Lower lobe of right lung (tissue), 2 donors: Measurements from ENCODE around the gene TAAR1. TPM values are rescaled to one million over a fixed set of nuclear protein-coding genes. Genes with fewer than 3 reads are reported as not detected.
"Not testable (repeated sequence)": the region's sequence is repeated elsewhere in the genome, so short reads cannot be mapped to it uniquely, and the experiment has no call there.

ENCODE experiments used
- ATAC-seq, 2 donors: fragments of 200-7000 bp; cut with Tn5 transposase; one replicate each; pipeline ENCODE4 v1.9.1; 2020 to 2022; ENCODE audit warnings: mild to moderate bottlenecking in 2 of 2, moderate library complexity in 2 of 2
- DNase-seq: peaks from one replicate; pipeline ENCODE4 v3.0.0-alpha.2; 2020
- H3K27ac ChIP-seq: fragments of 200-600 bp; one replicate; pipeline ENCODE4 v1.8.0; 2022
- H3K27me3 ChIP-seq: fragments of 200-600 bp; one replicate; pipeline ENCODE4 v1.8.0; 2022; ENCODE audit warnings: low read depth
- H3K36me3 ChIP-seq: fragments of 200-600 bp; one replicate; pipeline ENCODE4 v1.8.0; 2022; ENCODE audit warnings: mild to moderate bottlenecking
- H3K4me1 ChIP-seq: fragments of 200-600 bp; one replicate; pipeline ENCODE4 v1.8.0; 2022
- H3K4me3 ChIP-seq: fragments of 200-600 bp; one replicate; pipeline ENCODE4 v1.8.0; 2022; ENCODE audit warnings: mild to moderate bottlenecking
- H3K9me3 ChIP-seq: fragments of 200-600 bp; one replicate; pipeline ENCODE4 v1.8.0; 2022
- intact Hi-C: fragments of 100-400 bp; cut with DNase I; formaldehyde crosslinking; loops from one replicate; pipeline ENCODE4 v1.11.0; 2022
- long read RNA-seq: library from polyadenylated mRNA; unstranded; transcript quantifications from one replicate; pipeline ENCODE4 v2.0.0, GENCODE V29; 2021
- total RNA-seq: library from RNA; stranded (reverse); fragmentation: NEBNext Ultra II Directional; extraction: Animal tissue kit (Norgen Biotek cat#: 25700); gene quantifications from one replicate; pipeline ENCODE4 v1.2.1, GENCODE V29; 2021
- TF ChIP-seq, protein P1 (sequence below): fragments of 200-600 bp; IDR thresholded peaks from one replicate; pipeline ENCODE4 v1.8.0; 2022; ENCODE audit warnings: antibody characterized with exemption, mild to moderate bottlenecking
- donor health status: DM: no; HTN: yes; CAD: no; lungs with severe emphysema.

TAAR1 gene, protein sequence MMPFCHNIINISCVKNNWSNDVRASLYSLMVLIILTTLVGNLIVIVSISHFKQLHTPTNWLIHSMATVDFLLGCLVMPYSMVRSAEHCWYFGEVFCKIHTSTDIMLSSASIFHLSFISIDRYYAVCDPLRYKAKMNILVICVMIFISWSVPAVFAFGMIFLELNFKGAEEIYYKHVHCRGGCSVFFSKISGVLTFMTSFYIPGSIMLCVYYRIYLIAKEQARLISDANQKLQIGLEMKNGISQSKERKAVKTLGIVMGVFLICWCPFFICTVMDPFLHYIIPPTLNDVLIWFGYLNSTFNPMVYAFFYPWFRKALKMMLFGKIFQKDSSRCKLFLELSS
- total RNA-seq: not detected
- long read RNA-seq: 0 reads

DNA sequence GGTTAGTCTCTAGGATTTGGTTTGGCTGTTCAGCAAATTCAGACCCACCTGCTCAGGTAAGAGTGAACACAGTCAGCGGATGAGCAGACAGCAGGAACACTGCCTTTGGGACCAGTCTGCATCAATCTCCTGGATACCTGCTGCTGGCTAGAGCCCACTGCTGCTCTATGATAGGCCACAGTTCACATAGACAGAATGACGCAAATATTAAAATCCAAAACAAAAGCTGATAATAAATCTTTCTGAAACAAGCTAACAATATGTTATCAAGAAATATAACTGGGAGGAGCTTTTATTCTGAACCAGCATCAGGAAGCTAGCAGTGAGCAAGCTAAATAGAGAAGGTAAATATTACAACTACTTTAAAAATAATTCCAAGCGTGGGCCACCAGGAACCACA lies at the start of gene TAAR1:
Gene TAAR1 (minus strand): TSS at position 101 of the 400 bp plus-strand sequence. CDS start 13,179 bp downstream, outside the sequence.
- DNase-seq: no peak
- H3K36me3 ChIP-seq: no peaks in the 10 kb centered on the region
- no peaks in the 10 kb centered on the region for H3K27me3 ChIP-seq
- no peak for ATAC-seq
- H3K27ac ChIP-seq: no peak within 1 kb of the TSS
- TF ChIP-seq, protein P1, sequence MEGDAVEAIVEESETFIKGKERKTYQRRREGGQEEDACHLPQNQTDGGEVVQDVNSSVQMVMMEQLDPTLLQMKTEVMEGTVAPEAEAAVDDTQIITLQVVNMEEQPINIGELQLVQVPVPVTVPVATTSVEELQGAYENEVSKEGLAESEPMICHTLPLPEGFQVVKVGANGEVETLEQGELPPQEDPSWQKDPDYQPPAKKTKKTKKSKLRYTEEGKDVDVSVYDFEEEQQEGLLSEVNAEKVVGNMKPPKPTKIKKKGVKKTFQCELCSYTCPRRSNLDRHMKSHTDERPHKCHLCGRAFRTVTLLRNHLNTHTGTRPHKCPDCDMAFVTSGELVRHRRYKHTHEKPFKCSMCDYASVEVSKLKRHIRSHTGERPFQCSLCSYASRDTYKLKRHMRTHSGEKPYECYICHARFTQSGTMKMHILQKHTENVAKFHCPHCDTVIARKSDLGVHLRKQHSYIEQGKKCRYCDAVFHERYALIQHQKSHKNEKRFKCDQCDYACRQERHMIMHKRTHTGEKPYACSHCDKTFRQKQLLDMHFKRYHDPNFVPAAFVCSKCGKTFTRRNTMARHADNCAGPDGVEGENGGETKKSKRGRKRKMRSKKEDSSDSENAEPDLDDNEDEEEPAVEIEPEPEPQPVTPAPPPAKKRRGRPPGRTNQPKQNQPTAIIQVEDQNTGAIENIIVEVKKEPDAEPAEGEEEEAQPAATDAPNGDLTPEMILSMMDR: no peak
- intact Hi-C loops: no loop called here
- H3K9me3 ChIP-seq: no peaks in the 10 kb centered on the region
- H3K4me3 ChIP-seq: no peak within 1 kb of the TSS
- H3K4me1 ChIP-seq: no peaks in the 10 kb centered on the region

DNA sequence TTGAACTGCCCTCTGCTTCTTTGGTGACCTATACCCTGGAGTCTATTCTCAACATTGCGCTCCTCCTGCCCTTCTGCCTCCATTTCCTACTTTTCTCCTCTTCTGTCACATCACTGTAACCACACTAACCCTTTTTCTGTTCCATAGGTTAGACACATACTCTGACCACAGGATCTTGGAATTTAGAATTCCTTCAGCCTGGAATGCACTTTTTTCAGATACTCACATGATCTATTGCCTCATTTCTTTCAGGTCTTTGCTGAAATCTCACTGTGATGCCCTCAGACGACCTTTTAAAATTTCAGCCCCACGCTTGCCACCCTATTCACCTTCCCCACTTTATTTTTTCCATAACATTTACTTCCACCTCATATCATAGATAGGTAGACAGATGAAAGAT lies 49.8 kb upstream of the TAAR1 start:
- DNase-seq: no peak

GRCh38 chr6:132708002-132708401 lies 49.0 kb upstream of the TAAR1 start:
- Histone ChIP-seq H3K27me3 (no peaks in the 10 kb centered on the region), H3K4me3 (no peak overlapping the region), H3K27ac (no peak overlapping the region), H3K36me3 (no peaks in the 10 kb centered on the region), H3K4me1 (no peaks in the 10 kb centered on the region), H3K9me3 (no peaks in the 10 kb centered on the region)
- intact Hi-C loops: no loop called here
- no peak for DNase-seq
- TF ChIP-seq, protein P1: no peak
- no peak for ATAC-seq

More for the DNA sequence above, 49.8 kb upstream of the TAAR1 start:
- no peaks in the 10 kb centered on the region for H3K36me3 ChIP-seq
- ATAC-seq: no peak
- H3K9me3 ChIP-seq: no peaks in the 10 kb centered on the region
- H3K4me1 ChIP-seq: no peaks in the 10 kb centered on the region
- TF ChIP-seq, protein P1: no peak
- no peak overlapping the region for H3K4me3 ChIP-seq
- intact Hi-C loops: no loop called here
- H3K27ac ChIP-seq: no peak overlapping the region
- no peaks in the 10 kb centered on the region for H3K27me3 ChIP-seq

DNA sequence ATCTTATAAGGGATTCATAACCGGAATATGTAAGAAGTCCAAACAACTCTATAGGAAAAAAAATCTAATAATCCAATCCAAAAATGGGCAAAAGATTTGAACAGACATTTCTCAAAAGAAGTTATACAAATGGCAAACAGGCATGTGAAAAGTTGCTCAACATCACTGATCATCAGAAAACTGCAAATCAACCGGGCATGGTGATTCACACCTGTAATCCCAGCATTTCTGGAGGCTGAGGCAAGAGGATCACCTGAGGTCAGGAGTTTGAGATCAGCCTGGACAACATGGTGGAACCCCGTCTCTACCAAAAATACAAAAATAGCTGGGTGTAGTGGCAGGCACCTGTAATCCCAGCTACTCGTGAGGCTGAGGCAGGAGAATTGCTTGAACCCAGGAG lies 47.8 kb upstream of the TAAR1 start:
- H3K27me3 ChIP-seq, H3K4me3 ChIP-seq, intact Hi-C loops, ATAC-seq, H3K36me3 ChIP-seq, H3K9me3 ChIP-seq, H3K27ac ChIP-seq, DNase-seq, H3K4me1 ChIP-seq: not testable (repeated sequence)

DNA sequence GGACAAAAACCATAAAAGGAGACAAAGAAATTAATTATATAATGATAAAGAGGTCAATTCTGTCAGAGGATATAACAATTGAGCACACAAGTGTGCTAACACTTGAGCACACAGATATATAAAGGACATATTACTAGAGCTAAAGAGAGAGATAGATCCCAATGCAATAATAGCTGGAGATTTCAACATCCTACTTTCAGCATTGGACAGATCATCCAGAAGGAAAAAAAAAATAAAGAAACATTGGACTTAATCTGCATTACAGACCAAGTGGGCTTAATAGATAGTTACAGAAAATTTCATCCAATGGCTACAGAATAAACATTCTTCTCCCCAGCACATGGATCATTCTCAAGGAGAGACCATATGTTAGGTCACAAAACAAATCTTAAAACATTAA lies 45.0 kb upstream of the TAAR1 start:
- Histone ChIP-seq H3K36me3 (no peaks in the 10 kb centered on the region), H3K27ac (no peak overlapping the region), H3K4me1 (no peaks in the 10 kb centered on the region), H3K9me3 (no peaks in the 10 kb centered on the region), H3K4me3 (no peak overlapping the region), H3K27me3 (no peaks in the 10 kb centered on the region)
- intact Hi-C loops: no loop called here
- DNase-seq: no peak
- ATAC-seq: no peak
- TF ChIP-seq, protein P1: no peak

DNA sequence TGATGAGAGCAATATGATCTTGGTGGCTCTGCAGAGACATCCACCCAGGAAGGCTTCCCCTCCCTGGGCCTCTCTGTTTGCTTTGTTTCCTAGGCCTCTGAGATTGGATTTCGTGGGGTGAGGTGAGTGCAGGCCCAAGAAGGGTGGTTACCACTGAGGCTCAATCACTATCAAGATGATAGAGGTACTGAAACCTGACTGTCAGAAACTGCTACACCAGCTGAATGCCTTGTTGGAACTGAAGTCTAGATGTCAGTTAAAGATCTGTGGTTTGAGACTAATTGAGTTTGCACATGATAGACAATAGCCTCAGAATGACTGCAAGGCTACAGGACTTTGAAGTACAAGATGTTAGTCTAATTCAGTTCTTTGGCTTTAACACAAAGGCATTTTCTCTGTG lies 39.6 kb upstream of the TAAR1 start:
- intact Hi-C loops: no loop called here
- Histone ChIP-seq H3K4me1 (no peaks in the 10 kb centered on the region), H3K27ac (no peak overlapping the region), H3K27me3 (no peaks in the 10 kb centered on the region), H3K36me3 (no peaks in the 10 kb centered on the region), H3K9me3 (no peaks in the 10 kb centered on the region), H3K4me3 (no peak overlapping the region)
- DNase-seq: no peak
- TF ChIP-seq, protein P1: no peak
- ATAC-seq: no peak
